HepG2 (cell line): ENCODE measurements around the gene BMERB1. TPM values are rescaled to one million over a fixed set of nuclear protein-coding genes. Genes with fewer than 3 reads are reported as not detected.

ENCODE experiments used
- BCL6 ChIP-seq: IDR thresholded peaks from 2 replicates; pipeline ENCODE4 v1.6.1; 2016; ENCODE audit warnings: missing genetic modification reagents, missing compliant biosample characterization
- CBX2 ChIP-seq, 2 experiments: fragments of 200-600 bp in 1 of 2; sonication (generic); formaldehyde crosslinking in 1 of 2; IDR thresholded peaks; 2 replicates each; pipeline versions ENCODE4 v1.7.0 to v1.8.1; 2018 to 2022; ENCODE audit warnings: low read depth in 2 of 2, low read length in 1 of 2, mild to moderate bottlenecking in 1 of 2, missing genetic modification reagents in 1 of 2
- ELF3 ChIP-seq: IDR thresholded peaks from 2 replicates; pipeline ENCODE4 v1.6.1; 2016; ENCODE audit warnings: missing genetic modification reagents, missing compliant biosample characterization
- FOSL2 ChIP-seq: sonication (generic); formaldehyde crosslinking; IDR thresholded peaks from 2 replicates; pipeline ENCODE4 v1.4.0; 2020; ENCODE audit warnings: missing genetic modification reagents
- FOXA3 ChIP-seq: IDR thresholded peaks from 2 replicates; pipeline ENCODE4 v1.6.1; 2016; ENCODE audit warnings: missing genetic modification reagents, missing compliant biosample characterization
- FOXM1 ChIP-seq: sonication (generic); formaldehyde crosslinking; IDR thresholded peaks from 2 replicates; pipeline ENCODE4 v1.5.0; 2020; ENCODE audit warnings: missing genetic modification reagents
- GATAD2A ChIP-seq: IDR thresholded peaks from 2 replicates; pipeline ENCODE4 v1.6.1; 2016
- GLI4 ChIP-seq: sonication (generic); formaldehyde crosslinking; IDR thresholded peaks from 2 replicates; pipeline ENCODE4 v1.5.1; 2020; ENCODE audit warnings: missing genetic modification reagents, mild to moderate bottlenecking, moderate library complexity, borderline replicate concordance
- GTF3A ChIP-seq: sonication (generic); formaldehyde crosslinking; conservative IDR thresholded peaks from 2 replicates; pipeline ENCODE4 v1.4.0; 2020; ENCODE audit warnings: mild to moderate bottlenecking, missing genetic modification reagents
- MBD4 ChIP-seq: IDR thresholded peaks from 2 replicates; pipeline ENCODE4 v1.6.1; 2012; ENCODE audit warnings: low read length, inconsistent platforms, borderline replicate concordance
- MED8 ChIP-seq: sonication (generic); formaldehyde crosslinking; IDR thresholded peaks from 2 replicates; pipeline ENCODE4 v1.8.1; 2023; ENCODE audit warnings: mild to moderate bottlenecking, missing genetic modification reagents; ENCODE audit not compliant: insufficient replicate concordance
- NR2F6 ChIP-seq, 2 experiments: IDR thresholded peaks; 2 replicates each; pipeline ENCODE4 v1.6.1; 2016; ENCODE audit warnings: antibody characterized with exemption in 1 of 2, mild to moderate bottlenecking in 1 of 2
- SETDB1 ChIP-seq: sonication (generic); formaldehyde crosslinking; IDR thresholded peaks from 2 replicates; pipeline ENCODE4 v1.5.1; 2020; ENCODE audit warnings: missing genetic modification reagents, mild to moderate bottlenecking, borderline replicate concordance
- SIX1 ChIP-seq: sonication (generic); formaldehyde crosslinking; IDR thresholded peaks from 2 replicates; pipeline ENCODE4 v1.4.0; 2020; ENCODE audit warnings: missing genetic modification reagents, borderline replicate concordance
- ZBTB8A ChIP-seq: sonication (generic); formaldehyde crosslinking; IDR thresholded peaks from 2 replicates; pipeline ENCODE4 v1.4.0; 2020; ENCODE audit warnings: mild to moderate bottlenecking, low read depth, missing genetic modification reagents, borderline replicate concordance
- ZNF256 ChIP-seq: sonication (generic); formaldehyde crosslinking; conservative IDR thresholded peaks from 2 replicates; pipeline ENCODE4 v1.4.0; 2020; ENCODE audit warnings: missing genetic modification reagents
- ZNF768 ChIP-seq: sonication (generic); formaldehyde crosslinking; IDR thresholded peaks from 2 replicates; pipeline ENCODE4 v1.4.0; 2020; ENCODE audit warnings: missing genetic modification reagents
- ZNF776 ChIP-seq: sonication (generic); formaldehyde crosslinking; IDR thresholded peaks from 2 replicates; pipeline ENCODE4 v1.4.0; 2020; ENCODE audit warnings: mild to moderate bottlenecking, missing genetic modification reagents
- ZNF782 ChIP-seq: sonication (generic); formaldehyde crosslinking; IDR thresholded peaks from 2 replicates; pipeline ENCODE4 v1.4.0; 2020; ENCODE audit warnings: missing genetic modification reagents, mild to moderate bottlenecking, borderline replicate concordance
- polyA plus RNA-seq, 8 experiments: library from polyadenylated mRNA; depleted of rRNA in 3 of 8; stranded (reverse) in 7 of 8; unstranded in 1 of 8; fragments of >200 nt; fragmentation: Illumina TruSeq in 4 of 8; extraction: Trizol in 4 of 8; gene quantifications; 2 replicates each; pipeline versions ENCODE4 v1.2.1 to v1.2.3, GENCODE V29; 2011 to 2016; ENCODE audit warnings: low read depth in 4 of 8, missing spikeins in 1 of 8, mixed read lengths in 1 of 8; ENCODE audit not compliant: insufficient read depth in 1 of 8
- total RNA-seq, 5 experiments: library from RNA; depleted of rRNA; stranded (reverse); fragments of >200 nt; fragmentation: Illumina TruSeq; extraction: Trizol; gene quantifications; 2 replicates each; pipeline ENCODE4 v1.2.3, GENCODE V29; 2016; ENCODE audit warnings: low read depth in 1 of 5
- TF ChIP-seq, protein P1 (sequence below): fragments of 450-650 bp; IDR thresholded peaks from 2 replicates; pipeline ENCODE4 v1.6.1; 2017; ENCODE audit warnings: mild to moderate bottlenecking
- TF ChIP-seq, protein P2 (sequence below): IDR thresholded peaks from 2 replicates; pipeline ENCODE4 v1.4.0; 2020; ENCODE audit warnings: mild to moderate bottlenecking, missing genetic modification reagents
- TF ChIP-seq, protein P3 (sequence below): IDR thresholded peaks from 2 replicates; pipeline ENCODE4 v1.6.1; 2016
- TF ChIP-seq, protein P4 (sequence below): sonication (generic); formaldehyde crosslinking; IDR thresholded peaks from 2 replicates; pipeline ENCODE4 v1.4.0; 2020; ENCODE audit warnings: missing genetic modification reagents, mild to moderate bottlenecking, borderline replicate concordance

Gene BMERB1
- total and polyA plus RNA-seq, 2 of the 13 experiments (the other 11 are each of a cell fraction or from before 2014, with no cell fraction given) = 1.4 TPM

DNA sequence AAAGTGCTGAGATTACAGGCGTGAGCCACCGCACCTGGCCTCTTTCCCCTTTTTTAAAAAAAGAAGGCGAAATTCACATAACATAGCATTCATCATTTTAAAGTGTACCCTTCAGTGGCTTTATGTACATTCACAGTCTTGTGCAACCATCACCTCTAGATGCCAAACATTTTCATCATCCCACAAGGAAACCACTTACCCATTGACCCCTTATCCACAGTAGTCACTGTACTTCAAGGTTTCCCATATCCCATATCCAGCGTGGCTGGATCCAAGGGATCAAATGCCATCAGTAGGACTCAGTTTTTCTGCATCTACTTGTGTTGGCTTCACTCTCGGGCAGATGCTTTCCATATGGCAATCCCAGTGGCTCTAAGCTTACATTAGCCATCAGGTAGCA is 50.3 kb downstream of the BMERB1 start (continued):
- TF ChIP-seq, protein P1, sequence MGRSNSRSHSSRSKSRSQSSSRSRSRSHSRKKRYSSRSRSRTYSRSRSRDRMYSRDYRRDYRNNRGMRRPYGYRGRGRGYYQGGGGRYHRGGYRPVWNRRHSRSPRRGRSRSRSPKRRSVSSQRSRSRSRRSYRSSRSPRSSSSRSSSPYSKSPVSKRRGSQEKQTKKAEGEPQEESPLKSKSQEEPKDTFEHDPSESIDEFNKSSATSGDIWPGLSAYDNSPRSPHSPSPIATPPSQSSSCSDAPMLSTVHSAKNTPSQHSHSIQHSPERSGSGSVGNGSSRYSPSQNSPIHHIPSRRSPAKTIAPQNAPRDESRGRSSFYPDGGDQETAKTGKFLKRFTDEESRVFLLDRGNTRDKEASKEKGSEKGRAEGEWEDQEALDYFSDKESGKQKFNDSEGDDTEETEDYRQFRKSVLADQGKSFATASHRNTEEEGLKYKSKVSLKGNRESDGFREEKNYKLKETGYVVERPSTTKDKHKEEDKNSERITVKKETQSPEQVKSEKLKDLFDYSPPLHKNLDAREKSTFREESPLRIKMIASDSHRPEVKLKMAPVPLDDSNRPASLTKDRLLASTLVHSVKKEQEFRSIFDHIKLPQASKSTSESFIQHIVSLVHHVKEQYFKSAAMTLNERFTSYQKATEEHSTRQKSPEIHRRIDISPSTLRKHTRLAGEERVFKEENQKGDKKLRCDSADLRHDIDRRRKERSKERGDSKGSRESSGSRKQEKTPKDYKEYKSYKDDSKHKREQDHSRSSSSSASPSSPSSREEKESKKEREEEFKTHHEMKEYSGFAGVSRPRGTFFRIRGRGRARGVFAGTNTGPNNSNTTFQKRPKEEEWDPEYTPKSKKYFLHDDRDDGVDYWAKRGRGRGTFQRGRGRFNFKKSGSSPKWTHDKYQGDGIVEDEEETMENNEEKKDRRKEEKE = no peak
- TF ChIP-seq FOSL2 (CRISPR knock-in tag) (peak; percentile 77), FOXA3 (peak; percentile 77), CBX2 (IDR thresholded peaks at IDR 0.05; ENCODE audit: low read depth, low read length) (no peak), CBX2 (CRISPR knock-in tag; IDR thresholded peaks at IDR 0.05; ENCODE audit: low read depth) (no peak), GATAD2A (CRISPR knock-in tag) (peak; percentile 83), ZNF776 (no peak), GLI4 (CRISPR knock-in tag) (no peak), FOXM1 (CRISPR knock-in tag) (no peak), SETDB1 (no peak), ZNF256 (no peak), ZBTB8A (no peak), SIX1 (CRISPR knock-in tag) (no peak), NR2F6 (IDR thresholded peaks at IDR 0.05) (peak; percentile 20; the same call in 1 of the 2 replicates), NR2F6 (CRISPR knock-in tag; IDR thresholded peaks at IDR 0.05) (0 out of 2 replicates have a peak, but pooled peaks have one; percentile 31), BCL6 (CRISPR knock-in tag) (peak; percentile 19; the same call in 1 of the 2 replicates), ZNF782 (CRISPR knock-in tag) (no peak), ELF3 (CRISPR knock-in tag) (peak; percentile 20; the same call in 1 of the 2 replicates), GTF3A (CRISPR knock-in tag) (no peak), MBD4 (no peak), ZNF768 (CRISPR knock-in tag) (no peak), MED8 (CRISPR knock-in tag) (no peak)
- TF ChIP-seq, protein P2, sequence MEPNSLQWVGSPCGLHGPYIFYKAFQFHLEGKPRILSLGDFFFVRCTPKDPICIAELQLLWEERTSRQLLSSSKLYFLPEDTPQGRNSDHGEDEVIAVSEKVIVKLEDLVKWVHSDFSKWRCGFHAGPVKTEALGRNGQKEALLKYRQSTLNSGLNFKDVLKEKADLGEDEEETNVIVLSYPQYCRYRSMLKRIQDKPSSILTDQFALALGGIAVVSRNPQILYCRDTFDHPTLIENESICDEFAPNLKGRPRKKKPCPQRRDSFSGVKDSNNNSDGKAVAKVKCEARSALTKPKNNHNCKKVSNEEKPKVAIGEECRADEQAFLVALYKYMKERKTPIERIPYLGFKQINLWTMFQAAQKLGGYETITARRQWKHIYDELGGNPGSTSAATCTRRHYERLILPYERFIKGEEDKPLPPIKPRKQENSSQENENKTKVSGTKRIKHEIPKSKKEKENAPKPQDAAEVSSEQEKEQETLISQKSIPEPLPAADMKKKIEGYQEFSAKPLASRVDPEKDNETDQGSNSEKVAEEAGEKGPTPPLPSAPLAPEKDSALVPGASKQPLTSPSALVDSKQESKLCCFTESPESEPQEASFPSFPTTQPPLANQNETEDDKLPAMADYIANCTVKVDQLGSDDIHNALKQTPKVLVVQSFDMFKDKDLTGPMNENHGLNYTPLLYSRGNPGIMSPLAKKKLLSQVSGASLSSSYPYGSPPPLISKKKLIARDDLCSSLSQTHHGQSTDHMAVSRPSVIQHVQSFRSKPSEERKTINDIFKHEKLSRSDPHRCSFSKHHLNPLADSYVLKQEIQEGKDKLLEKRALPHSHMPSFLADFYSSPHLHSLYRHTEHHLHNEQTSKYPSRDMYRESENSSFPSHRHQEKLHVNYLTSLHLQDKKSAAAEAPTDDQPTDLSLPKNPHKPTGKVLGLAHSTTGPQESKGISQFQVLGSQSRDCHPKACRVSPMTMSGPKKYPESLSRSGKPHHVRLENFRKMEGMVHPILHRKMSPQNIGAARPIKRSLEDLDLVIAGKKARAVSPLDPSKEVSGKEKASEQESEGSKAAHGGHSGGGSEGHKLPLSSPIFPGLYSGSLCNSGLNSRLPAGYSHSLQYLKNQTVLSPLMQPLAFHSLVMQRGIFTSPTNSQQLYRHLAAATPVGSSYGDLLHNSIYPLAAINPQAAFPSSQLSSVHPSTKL (CRISPR knock-in tag) = peak; percentile 70
- TF ChIP-seq, protein P3, sequence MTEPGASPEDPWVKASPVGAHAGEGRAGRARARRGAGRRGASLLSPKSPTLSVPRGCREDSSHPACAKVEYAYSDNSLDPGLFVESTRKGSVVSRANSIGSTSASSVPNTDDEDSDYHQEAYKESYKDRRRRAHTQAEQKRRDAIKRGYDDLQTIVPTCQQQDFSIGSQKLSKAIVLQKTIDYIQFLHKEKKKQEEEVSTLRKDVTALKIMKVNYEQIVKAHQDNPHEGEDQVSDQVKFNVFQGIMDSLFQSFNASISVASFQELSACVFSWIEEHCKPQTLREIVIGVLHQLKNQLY (CRISPR knock-in tag) = no peak
- TF ChIP-seq, protein P4, sequence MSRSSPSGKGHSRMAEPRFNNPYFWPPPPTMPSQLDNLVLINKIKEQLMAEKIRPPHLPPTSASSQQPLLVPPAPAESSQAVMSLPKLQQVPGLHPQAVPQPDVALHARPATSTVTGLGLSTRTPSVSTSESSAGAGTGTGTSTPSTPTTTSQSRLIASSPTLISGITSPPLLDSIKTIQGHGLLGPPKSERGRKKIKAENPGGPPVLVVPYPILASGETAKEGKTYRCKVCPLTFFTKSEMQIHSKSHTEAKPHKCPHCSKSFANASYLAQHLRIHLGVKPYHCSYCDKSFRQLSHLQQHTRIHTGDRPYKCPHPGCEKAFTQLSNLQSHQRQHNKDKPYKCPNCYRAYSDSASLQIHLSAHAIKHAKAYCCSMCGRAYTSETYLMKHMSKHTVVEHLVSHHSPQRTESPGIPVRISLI (CRISPR knock-in tag) = 0 out of 2 replicates have a peak, but pooled peaks have one; percentile 29
